Measurements from ENCODE around the gene INPP4B. TPM values are rescaled to one million over a fixed set of nuclear protein-coding genes. Genes with fewer than 3 reads are reported as not detected.

INPP4B gene
- total and polyA plus RNA-seq, 2 donors from 2014 or later, result 2.6 to 18.9 TPM

DNA sequence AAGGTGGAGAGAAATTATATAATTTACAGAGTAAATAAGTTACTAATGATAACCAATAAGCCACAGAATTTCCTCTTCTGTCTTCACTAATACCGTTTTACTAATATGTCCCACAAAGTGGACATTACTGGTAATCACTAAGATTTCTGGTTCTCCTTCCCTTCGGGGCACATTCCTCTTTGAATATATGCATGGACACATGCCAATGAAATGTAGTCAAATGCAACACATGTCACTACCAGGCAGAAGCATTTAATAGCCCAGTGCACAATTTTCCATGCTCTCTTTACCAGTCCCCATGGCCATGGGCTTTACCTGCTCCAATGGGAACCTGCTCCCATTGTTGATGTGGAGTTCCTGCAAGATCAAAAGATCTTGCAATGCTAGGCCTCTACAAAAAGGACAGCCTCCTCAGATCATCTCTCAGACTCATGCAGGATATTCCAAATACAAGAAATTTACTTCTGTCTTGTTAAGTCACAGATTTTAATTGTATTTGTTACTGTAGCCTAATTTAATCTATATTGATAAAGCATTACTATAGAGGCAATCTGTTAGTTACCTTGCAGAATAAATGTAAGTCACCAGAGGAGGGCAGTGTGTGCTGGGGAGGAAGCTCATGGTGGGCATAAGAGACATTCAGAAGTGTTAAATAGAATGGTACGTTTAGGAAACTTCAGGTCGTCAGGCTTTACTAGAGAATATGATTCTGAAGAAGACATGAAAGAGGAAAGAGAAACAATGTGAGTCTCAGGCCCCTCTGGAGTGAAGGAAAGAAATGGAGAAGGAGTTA is 37.1 kb upstream of the INPP4B start:
- H3K9ac ChIP-seq (ENCODE audit: low read length in 3 of 3), result no peak overlapping the region
- H3K36me3 ChIP-seq (ENCODE audit: control insufficient read depth in 2 of 3, insufficient read depth in 3 of 3, low read length in 3 of 3), result no peaks in the 10 kb centered on the region
- H3K4me1 ChIP-seq (ENCODE audit: control insufficient read depth in 2 of 3, insufficient read depth in 2 of 3, low read depth in 1 of 3, low read length in 3 of 3), result no peaks in the 10 kb centered on the region
- no peak overlapping the region for H3K27ac ChIP-seq (ENCODE audit: low read depth in 2 of 2, low read length in 2 of 2)
- FAIRE-seq, result no peak
- H3K27me3 ChIP-seq (ENCODE audit: control insufficient read depth, insufficient read depth, low read length), result no peaks in the 10 kb centered on the region
- intact Hi-C loops (cut with DNase I), result no loop called here
- no peaks in the 10 kb centered on the region for H3K9me3 ChIP-seq (ENCODE audit: control insufficient read depth in 2 of 3, insufficient read depth in 1 of 3, low read length in 3 of 3)
- peak in 2 of 5 donors; percentile 25 to 46 for DNase-seq
- TF ChIP-seq, protein P1, sequence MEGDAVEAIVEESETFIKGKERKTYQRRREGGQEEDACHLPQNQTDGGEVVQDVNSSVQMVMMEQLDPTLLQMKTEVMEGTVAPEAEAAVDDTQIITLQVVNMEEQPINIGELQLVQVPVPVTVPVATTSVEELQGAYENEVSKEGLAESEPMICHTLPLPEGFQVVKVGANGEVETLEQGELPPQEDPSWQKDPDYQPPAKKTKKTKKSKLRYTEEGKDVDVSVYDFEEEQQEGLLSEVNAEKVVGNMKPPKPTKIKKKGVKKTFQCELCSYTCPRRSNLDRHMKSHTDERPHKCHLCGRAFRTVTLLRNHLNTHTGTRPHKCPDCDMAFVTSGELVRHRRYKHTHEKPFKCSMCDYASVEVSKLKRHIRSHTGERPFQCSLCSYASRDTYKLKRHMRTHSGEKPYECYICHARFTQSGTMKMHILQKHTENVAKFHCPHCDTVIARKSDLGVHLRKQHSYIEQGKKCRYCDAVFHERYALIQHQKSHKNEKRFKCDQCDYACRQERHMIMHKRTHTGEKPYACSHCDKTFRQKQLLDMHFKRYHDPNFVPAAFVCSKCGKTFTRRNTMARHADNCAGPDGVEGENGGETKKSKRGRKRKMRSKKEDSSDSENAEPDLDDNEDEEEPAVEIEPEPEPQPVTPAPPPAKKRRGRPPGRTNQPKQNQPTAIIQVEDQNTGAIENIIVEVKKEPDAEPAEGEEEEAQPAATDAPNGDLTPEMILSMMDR (IDR thresholded peaks at IDR 0.05; ENCODE audit: borderline replicate concordance, extremely low read depth, insufficient read depth), result no peak
- no peak overlapping the region for H3K4me3 ChIP-seq (ENCODE audit: low read length in 3 of 3)

DNA sequence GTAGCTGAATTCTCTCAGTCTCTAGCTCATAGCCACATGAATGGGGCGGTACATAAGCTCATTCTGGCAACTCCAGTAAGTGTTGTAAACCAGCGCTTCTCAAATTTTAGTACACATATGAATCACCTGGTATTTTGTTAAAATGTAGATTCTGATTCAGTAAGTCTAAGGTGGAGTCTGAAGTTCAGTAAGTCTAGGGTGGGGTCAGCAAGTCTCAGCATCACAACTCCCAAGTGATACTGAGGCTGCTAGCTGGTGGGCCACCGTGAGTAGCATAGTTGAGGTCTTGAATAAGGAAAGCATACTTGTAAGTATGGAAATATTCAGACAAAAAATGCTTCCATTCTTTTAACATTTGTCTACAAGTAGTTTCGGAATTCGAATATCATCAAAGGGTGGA is 36.1 kb upstream of the INPP4B start:
- no peak for DNase-seq
- Histone ChIP-seq H3K4me3 (ENCODE audit: low read length in 3 of 3) (no peak overlapping the region), H3K9me3 (ENCODE audit: control insufficient read depth in 2 of 3, insufficient read depth in 1 of 3, low read length in 3 of 3) (no peaks in the 10 kb centered on the region), H3K27ac (ENCODE audit: low read depth in 2 of 2, low read length in 2 of 2) (no peak overlapping the region), H3K27me3 (ENCODE audit: control insufficient read depth, insufficient read depth, low read length) (no peaks in the 10 kb centered on the region), H3K36me3 (ENCODE audit: control insufficient read depth in 2 of 3, insufficient read depth in 3 of 3, low read length in 3 of 3) (no peaks in the 10 kb centered on the region), H3K9ac (ENCODE audit: low read length in 3 of 3) (no peak overlapping the region), H3K4me1 (ENCODE audit: control insufficient read depth in 2 of 3, insufficient read depth in 2 of 3, low read depth in 1 of 3, low read length in 3 of 3) (no peaks in the 10 kb centered on the region)
- TF ChIP-seq, protein P1 (IDR thresholded peaks at IDR 0.05; ENCODE audit: borderline replicate concordance, extremely low read depth, insufficient read depth), result no peak
- intact Hi-C loops (cut with DNase I), result no loop called here
- FAIRE-seq, result no peak

DNA sequence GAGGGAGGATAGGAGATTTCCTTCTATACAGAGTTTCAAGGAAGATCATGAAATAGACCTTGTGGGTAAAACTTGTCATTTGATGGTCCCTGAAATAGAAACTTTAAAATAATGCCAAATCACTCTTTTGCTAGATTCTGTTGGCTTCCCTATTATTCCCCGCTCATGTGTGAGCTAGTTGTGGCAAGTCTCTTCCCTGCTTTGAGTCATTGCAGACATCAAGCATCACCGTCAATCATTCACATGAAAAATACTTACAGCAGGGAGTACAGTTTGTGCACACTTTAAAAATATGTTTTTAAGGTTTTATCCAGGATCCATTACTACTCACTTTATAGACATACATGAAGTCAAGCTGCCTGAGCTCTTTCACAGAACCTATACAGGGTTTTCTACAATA is 35.2 kb upstream of the INPP4B start:
- H3K4me3 ChIP-seq (ENCODE audit: low read length in 3 of 3), result no peak overlapping the region
- FAIRE-seq (no peak), DNase-seq (no peak)
- H3K4me1 ChIP-seq (ENCODE audit: control insufficient read depth in 2 of 3, insufficient read depth in 2 of 3, low read depth in 1 of 3, low read length in 3 of 3), result no peaks in the 10 kb centered on the region
- H3K9me3 ChIP-seq (ENCODE audit: control insufficient read depth in 2 of 3, insufficient read depth in 1 of 3, low read length in 3 of 3), result no peaks in the 10 kb centered on the region
- H3K9ac ChIP-seq (ENCODE audit: low read length in 3 of 3), result no peak overlapping the region
- no peaks in the 10 kb centered on the region for H3K27me3 ChIP-seq (ENCODE audit: control insufficient read depth, insufficient read depth, low read length)
- TF ChIP-seq, protein P1 (IDR thresholded peaks at IDR 0.05; ENCODE audit: borderline replicate concordance, extremely low read depth, insufficient read depth), result no peak
- no peaks in the 10 kb centered on the region for H3K36me3 ChIP-seq (ENCODE audit: control insufficient read depth in 2 of 3, insufficient read depth in 3 of 3, low read length in 3 of 3)
- no peak overlapping the region for H3K27ac ChIP-seq (ENCODE audit: low read depth in 2 of 2, low read length in 2 of 2)
- intact Hi-C loops (cut with DNase I), result no loop called here
